H54 (cell line): ENCODE measurements around the gene SPATA31D1.

Experiments used
- DNase-seq: peaks from one replicate; pipeline ENCODE4 v3.0.0; 2011; ENCODE audit warnings: low spot score, mixed read lengths; ENCODE audit not compliant: insufficient read length
- FAIRE-seq: peaks from 3 replicates; lab custom pipeline; 2011; peaks lifted over from hg19 to GRCh38; lab: Jason Lieb, UNC
- POLR2A ChIP-seq: IDR thresholded peaks from 2 replicates; pipeline ENCODE4 v1.6.1; 2011; ENCODE audit warnings: low read depth, mild to moderate bottlenecking, low read length

The SPATA31D1 gene

GRCh38 chr9:82038897-82039296 is 50.3 kb downstream of the SPATA31D1 start:
- FAIRE-seq: peak; percentile 6
- DNase-seq: no peak
- no peak for TF ChIP-seq POLR2A
